Ovary (tissue), 9 donors: ENCODE data around the gene SEZ6L2. TPM values are rescaled to one million over a fixed set of nuclear protein-coding genes. Genes with fewer than 3 reads are reported as not detected.

Experiments
- DNase-seq, 5 donors: peaks; one replicate each; pipeline ENCODE4 v3.0.0-alpha.2; 2019 to 2020
- H3K27ac ChIP-seq, 2 donors: fragments of 200-600 bp; one replicate each; pipeline versions ENCODE4 v1.5.1 to v1.8.0; 2019 to 2022
- H3K27me3 ChIP-seq: fragments of 200-600 bp; one replicate; pipeline ENCODE4 v1.8.0; 2022
- H3K36me3 ChIP-seq: fragments of 200-600 bp; sonication (generic); one replicate; pipeline ENCODE4 v1.5.1; 2019
- H3K4me1 ChIP-seq: one replicate; pipeline ENCODE4 v1.8.1; 2013; ENCODE audit warnings: mild to moderate bottlenecking, moderate library complexity; ENCODE audit not compliant: insufficient read depth
- H3K4me3 ChIP-seq: fragments of 200-600 bp; sonication (generic); one replicate; pipeline ENCODE4 v1.5.1; 2017
- H3K9me3 ChIP-seq, 2 donors: fragments of 200-600 bp in 1 of 2; sonication (generic) in 1 of 2; one replicate each; pipeline versions ENCODE4 v1.5.1 to v1.8.1; 2013 to 2019; ENCODE audit warnings: mild to moderate bottlenecking in 1 of 2, moderate library complexity in 1 of 2
- CTCF ChIP-seq, 3 donors: fragments of 450-650 bp in 2 of 3; fragments of 200-600 bp in 1 of 3; IDR thresholded peaks; one replicate each; pipeline versions ENCODE4 v1.5.1 to v1.8.0; 2016 to 2022; ENCODE audit warnings: antibody characterized with exemption in 3 of 3, mild to moderate bottlenecking in 1 of 3
- EP300 ChIP-seq: sonication (generic); formaldehyde crosslinking; IDR thresholded peaks from one replicate; pipeline ENCODE4 v1.6.1; 2017; ENCODE audit warnings: antibody characterized with exemption
- POLR2A ChIP-seq: fragments of 450-650 bp; IDR thresholded peaks from one replicate; pipeline ENCODE4 v1.6.1; 2017; ENCODE audit warnings: antibody characterized with exemption, mild to moderate bottlenecking, moderate library complexity
- WGBS, 3 donors: extraction: QIAGEN DNeasy Blood & Tissue Kit in 1 of 3; methylation state at CpG; one replicate each; pipeline versions ENCODE4 v1.1.5 to v1.1.7; 2013 to 2017; 5-methylcytosine and 5-hydroxymethylcytosine counted together
- intact Hi-C, 4 donors: fragments of 100-400 bp; cut with DNase I; formaldehyde crosslinking; loops; one replicate each; pipeline versions ENCODE4 v1.11.0 to v1.15.1; 2022 to 2023
- polyA plus RNA-seq, 2 donors: library from polyadenylated mRNA; stranded (reverse); fragments of 200-250 nt in 1 of 2; fragments of 350-450 nt in 1 of 2; fragmentation: Illumina TruSeq in 1 of 2; extraction: RNeasy Lipid Tissue Mini Kit (QIAGEN cat#74804) in 1 of 2; gene quantifications; one replicate each; pipeline ENCODE4 v1.2.3, GENCODE V29; 2013 to 2014
- total RNA-seq, 7 donors: library from RNA; depleted of rRNA in 2 of 7; stranded (reverse); fragments of >200 nt in 2 of 7; fragmentation: NEBNext Ultra II Directional in 3 of 7; extraction: Animal tissue kit (Norgen Biotek cat#: 25700) in 3 of 7; gene quantifications; one replicate each; pipeline versions ENCODE4 v1.1.0 to v1.2.4, GENCODE V29; 2016 to 2023
- donor health status: DM: no; HTN: no; CAD: no; lungs with moderate emphysema.
- donor health status: DM: no; HTN: no; CAD: no.
- donor health status: Bipolar disorder and iron deficiency.
- donor health status: DM: yes; HTN: yes; CAD: no.
- donor health status: DM: no; HTN: no; CAD: no.
- donor health status: DM: yes; HTN: yes; CAD: no.

The SEZ6L2 gene
- total and polyA plus RNA-seq, 9 donors, result 0.73 to 13.3 (median 3.1) TPM

GRCh38 chr16:29821643-29822115, 77.7 kb downstream of the SEZ6L2 start:
- TF ChIP-seq POLR2A, result no peak
- no peak for TF ChIP-seq EP300
- TF ChIP-seq CTCF (IDR thresholded peaks at IDR 0.05), result no peak
- H3K27me3 ChIP-seq, result no peaks in the 10 kb centered on the region
- H3K27ac ChIP-seq, result peak overlapping the region; percentile 79 to 94
- H3K4me3 ChIP-seq, result peak overlapping the region; percentile 71
- intact Hi-C loops, result no loop called here
- peaks cover 30% of the 10 kb centered on the region for H3K4me1 ChIP-seq
- no peaks in the 10 kb centered on the region for H3K9me3 ChIP-seq
- no peaks in the 10 kb centered on the region for H3K36me3 ChIP-seq
- DNase-seq, result peak; percentile 58 to 69 (median 65)
- 11 to 16% (median 16%) methylated on average over 7 of the region's 7 CpGs for WGBS, 3 donors

Other genes starting within 250 kb of the SEZ6L2 start
- 1 to 10 TPM in 3 of 7 donors, under 1 TPM in 4; 0.60 to 2.3 (median 0.88) TPM for gene SPN, start 236.3 kb downstream of the SEZ6L2 start, total RNA-seq
- 1 to 10 TPM in 1 of 2 donors, under 1 TPM in 1; 0.42 to 5.1 TPM for gene SPN, start 236.3 kb downstream of the SEZ6L2 start, polyA plus RNA-seq
- gene QPRT, start 220.4 kb downstream of the SEZ6L2 start, total RNA-seq, result 10 to 100 TPM; 31.8 to 67.9 (median 43.1) TPM
- gene QPRT, start 220.4 kb downstream of the SEZ6L2 start, polyA plus RNA-seq, result 10 to 100 TPM; 21.4 to 47.7 TPM
- under 1 TPM; 0.12 to 0.72 (median 0.30) TPM for gene C16orf54, start 153.6 kb downstream of the SEZ6L2 start, total RNA-seq
- gene C16orf54, start 153.6 kb downstream of the SEZ6L2 start, polyA plus RNA-seq, result 1 to 10 TPM in 1 of 2 donors, under 1 TPM in 1; 0.16 to 1.7 TPM
- under 1 TPM in 3 of 7 donors, not detected in 4; 0.07 to 0.48 (median 0.15) TPM for gene ZG16, start 121.3 kb downstream of the SEZ6L2 start, total RNA-seq
- gene ZG16, start 121.3 kb downstream of the SEZ6L2 start, polyA plus RNA-seq, result not detected
- gene KIF22, start 108.8 kb downstream of the SEZ6L2 start, total RNA-seq, result 10 to 100 TPM; 15.9 to 31.0 (median 20.7) TPM
- gene KIF22, start 108.8 kb downstream of the SEZ6L2 start, polyA plus RNA-seq, result 10 to 100 TPM; 14.4 to 30.6 TPM
- 100 to 1,000 TPM in 5 of 7 donors, 10 to 100 TPM in 2; 50.6 to 256 (median 192) TPM for gene MAZ, start 93.0 kb downstream of the SEZ6L2 start, total RNA-seq
- 100 to 1,000 TPM; 105 to 152 TPM for gene MAZ, start 93.0 kb downstream of the SEZ6L2 start, polyA plus RNA-seq
- 10 to 100 TPM; 26.0 to 64.5 (median 36.0) TPM for gene PRRT2, start 87.4 kb downstream of the SEZ6L2 start, total RNA-seq
- 10 to 100 TPM in 1 of 2 donors, 1 to 10 TPM in 1; 6.3 to 28.6 TPM for gene PRRT2, start 87.4 kb downstream of the SEZ6L2 start, polyA plus RNA-seq
- gene PAGR1, start 83.4 kb downstream of the SEZ6L2 start, total RNA-seq, result 10 to 100 TPM; 41.3 to 83.6 (median 66.6) TPM
- 10 to 100 TPM; 13.9 to 63.3 TPM for gene PAGR1, start 83.4 kb downstream of the SEZ6L2 start, polyA plus RNA-seq
- gene MVP, start 79.1 kb downstream of the SEZ6L2 start, total RNA-seq, result 100 to 1,000 TPM in 6 of 7 donors, 10 to 100 TPM in 1; 74.2 to 191 (median 138) TPM
- 10 to 100 TPM; 56.4 to 93.3 TPM for gene MVP, start 79.1 kb downstream of the SEZ6L2 start, polyA plus RNA-seq
- 100 to 1,000 TPM in 4 of 7 donors, 10 to 100 TPM in 3; 88.2 to 121 (median 110) TPM for gene CDIPT, start 36.3 kb downstream of the SEZ6L2 start, total RNA-seq
- 100 to 1,000 TPM in 1 of 2 donors, 10 to 100 TPM in 1; 47.6 to 145 TPM for gene CDIPT, start 36.3 kb downstream of the SEZ6L2 start, polyA plus RNA-seq
- gene ASPHD1, start 938 bp upstream of the SEZ6L2 start, total RNA-seq, result 1 to 10 TPM in 5 of 7 donors, under 1 TPM in 1, not detected in 1; 0.53 to 7.8 (median 1.6) TPM
- 1 to 10 TPM in 1 of 2 donors, under 1 TPM in 1; 0.38 to 1.1 TPM for gene ASPHD1, start 938 bp upstream of the SEZ6L2 start, polyA plus RNA-seq
- gene KCTD13, start 26.7 kb upstream of the SEZ6L2 start, total RNA-seq, result 10 to 100 TPM; 18.4 to 36.8 (median 25.5) TPM
- gene KCTD13, start 26.7 kb upstream of the SEZ6L2 start, polyA plus RNA-seq, result 10 to 100 TPM in 1 of 2 donors, 1 to 10 TPM in 1; 7.0 to 16.3 TPM
- 100 to 1,000 TPM in 3 of 7 donors, 10 to 100 TPM in 4; 81.3 to 143 (median 87.4) TPM for gene TMEM219, start 62.5 kb upstream of the SEZ6L2 start, total RNA-seq
- gene TMEM219, start 62.5 kb upstream of the SEZ6L2 start, polyA plus RNA-seq, result 100 to 1,000 TPM in 1 of 2 donors, 10 to 100 TPM in 1; 84.1 to 124 TPM
- gene TAOK2, start 74.3 kb upstream of the SEZ6L2 start, total RNA-seq, result 10 to 100 TPM; 24.8 to 54.0 (median 43.9) TPM
- gene TAOK2, start 74.3 kb upstream of the SEZ6L2 start, polyA plus RNA-seq, result 10 to 100 TPM; 19.4 to 33.2 TPM
- 10 to 100 TPM; 11.8 to 22.7 (median 17.1) TPM for gene HIRIP3, start 96.1 kb upstream of the SEZ6L2 start, total RNA-seq
- gene HIRIP3, start 96.1 kb upstream of the SEZ6L2 start, polyA plus RNA-seq, result 10 to 100 TPM; 15.8 to 19.0 TPM
- 10 to 100 TPM; 23.8 to 71.1 (median 55.5) TPM for gene INO80E, start 96.7 kb upstream of the SEZ6L2 start, total RNA-seq
- gene INO80E, start 96.7 kb upstream of the SEZ6L2 start, polyA plus RNA-seq, result 10 to 100 TPM; 38.8 to 81.6 TPM
- 1 to 10 TPM; 1.4 to 7.2 (median 4.7) TPM for gene DOC2A, start 111.5 kb upstream of the SEZ6L2 start, total RNA-seq
- 1 to 10 TPM; 1.5 to 3.2 TPM for gene DOC2A, start 111.5 kb upstream of the SEZ6L2 start, polyA plus RNA-seq
- not detected for gene C16orf92, start 123.6 kb upstream of the SEZ6L2 start, total RNA-seq
- not detected for gene C16orf92, start 123.6 kb upstream of the SEZ6L2 start, polyA plus RNA-seq
- under 1 TPM in 1 of 7 donors, not detected in 6; 0.15 TPM for gene TLCD3B, start 131.7 kb upstream of the SEZ6L2 start, total RNA-seq
- gene TLCD3B, start 131.7 kb upstream of the SEZ6L2 start, polyA plus RNA-seq, result not detected
- gene ALDOA, start 166.2 kb upstream of the SEZ6L2 start, total RNA-seq, result 1,000 to 10,000 TPM in 1 of 7 donors, 100 to 1,000 TPM in 6; 395 to 1,259 (median 847) TPM
- gene ALDOA, start 166.2 kb upstream of the SEZ6L2 start, polyA plus RNA-seq, result 100 to 1,000 TPM; 252 to 522 TPM
- 10 to 100 TPM; 21.9 to 55.8 (median 49.1) TPM for gene PPP4C, start 176.4 kb upstream of the SEZ6L2 start, total RNA-seq
- 10 to 100 TPM; 13.7 to 58.8 TPM for gene PPP4C, start 176.4 kb upstream of the SEZ6L2 start, polyA plus RNA-seq
- 1 to 10 TPM in 3 of 7 donors, under 1 TPM in 4; 0.23 to 1.5 (median 0.75) TPM for gene TBX6, start 192.4 kb upstream of the SEZ6L2 start, total RNA-seq
- gene TBX6, start 192.4 kb upstream of the SEZ6L2 start, polyA plus RNA-seq, result 1 to 10 TPM in 1 of 2 donors, under 1 TPM in 1; 0.08 to 1.1 TPM
- 10 to 100 TPM; 12.7 to 94.9 (median 63.1) TPM for gene YPEL3, start 196.7 kb upstream of the SEZ6L2 start, total RNA-seq
- 100 to 1,000 TPM in 1 of 2 donors, 10 to 100 TPM in 1; 30.2 to 134 TPM for gene YPEL3, start 196.7 kb upstream of the SEZ6L2 start, polyA plus RNA-seq
- gene GDPD3, start 214.0 kb upstream of the SEZ6L2 start, total RNA-seq, result 1 to 10 TPM; 2.6 to 7.5 (median 4.6) TPM
- 1 to 10 TPM; 3.7 to 4.4 TPM for gene GDPD3, start 214.0 kb upstream of the SEZ6L2 start, polyA plus RNA-seq
- 100 to 1,000 TPM in 5 of 7 donors, 10 to 100 TPM in 2; 41.7 to 136 (median 115) TPM for gene MAPK3, start 223.7 kb upstream of the SEZ6L2 start, total RNA-seq
- 100 to 1,000 TPM; 116 to 171 TPM for gene MAPK3, start 223.7 kb upstream of the SEZ6L2 start, polyA plus RNA-seq